GM12878 (cell line): ENCODE data around the gene AOC3. TPM values are rescaled to one million over a fixed set of nuclear protein-coding genes. Genes with fewer than 3 reads are reported as not detected.

ENCODE experiments used
- ATAC-seq: fragments of 200-7000 bp; cut with Tn5 transposase; 3 replicates; pipeline ENCODE4 v1.9.1; 2020; ENCODE audit warnings: mild to moderate bottlenecking, moderate library complexity
- BruUV-seq: library from RNA; stranded (reverse); fragments of 400-500 nt; replicated peaks from 2 replicates; lab custom pipeline; 2021; lab: Mats Ljungman, UMichigan
- CTCF ChIA-PET: fragments of 300-600 bp; sonication (Branson Sonifier 250); formaldehyde crosslinking; extraction: SDS; loops from one replicate; lab custom pipeline; 2021; ENCODE audit warnings: inconsistent platforms; lab: Yijun Ruan, JAX
- POLR2A ChIA-PET: fragments of 350-600 bp; formaldehyde crosslinking; extraction: SDS; loops from one replicate; lab custom pipeline; 2021; ENCODE audit warnings: inconsistent platforms; lab: Charles Lee
- RAD21 ChIA-PET: fragments of 300-600 bp; sonication (Branson Sonifier 250); formaldehyde crosslinking; loops from one replicate; lab custom pipeline; 2023; ENCODE audit warnings: antibody characterized with exemption; ENCODE audit not compliant: unreplicated experiment; lab: Charles Lee
- SMC1A ChIA-PET: fragments of 300-600 bp; sonication (Branson Sonifier 250); formaldehyde crosslinking; loops from one replicate; lab custom pipeline; 2023; ENCODE audit not compliant: unreplicated experiment, uncharacterized antibody; lab: Charles Lee
- DNase-seq: peaks from one replicate; pipeline ENCODE4 v3.0.0-alpha.2; 2011; ENCODE audit warnings: low read depth, low spot score
- FAIRE-seq: peaks from 3 replicates; lab custom pipeline; 2011; peaks lifted over from hg19 to GRCh38; lab: Jason Lieb, UNC
- H2AFZ ChIP-seq: 2 replicates; pipeline ENCODE4 v1.6.0; 2011; ENCODE audit warnings: low read depth, low read length, control low read depth; ENCODE audit not compliant: control insufficient read depth
- H3K27ac ChIP-seq: 2 replicates; pipeline ENCODE4 v1.5.1; 2011; ENCODE audit warnings: control low read depth; ENCODE audit not compliant: control insufficient read depth, insufficient read depth
- H3K27me3 ChIP-seq, 2 experiments: replicated peaks in 1 of 2; 2 replicates each; pipeline versions ENCODE4 v1.6.0 to v1.6.1; 2011; ENCODE audit warnings: low read length in 1 of 2; ENCODE audit not compliant: control insufficient read depth in 2 of 2, insufficient read depth in 2 of 2
- H3K36me3 ChIP-seq, 2 experiments: 2 replicates each; pipeline ENCODE4 v1.5.1; 2011; ENCODE audit warnings: low read length in 1 of 2; ENCODE audit not compliant: control insufficient read depth in 2 of 2, insufficient read depth in 2 of 2
- H3K4me1 ChIP-seq: 2 replicates; pipeline ENCODE4 v1.6.1; 2011; ENCODE audit warnings: mild to moderate bottlenecking, low read length, moderate library complexity, mixed read lengths; ENCODE audit not compliant: control insufficient read depth, insufficient read depth
- H3K4me2 ChIP-seq: 2 replicates; pipeline ENCODE4 v1.6.0; 2011; ENCODE audit warnings: control low read depth; ENCODE audit not compliant: control insufficient read depth, insufficient read depth
- H3K4me3 ChIP-seq: fragments of 200-600 bp; sonication (generic); 2 replicates; pipeline ENCODE4 v1.5.1; 2016
- H3K79me2 ChIP-seq: 2 replicates; pipeline ENCODE4 v1.6.0; 2011; ENCODE audit warnings: low read length; ENCODE audit not compliant: control insufficient read depth, insufficient read depth
- H3K9ac ChIP-seq: 2 replicates; pipeline ENCODE4 v1.8.0; 2011; ENCODE audit warnings: low read length, control low read depth, mixed read lengths; ENCODE audit not compliant: control insufficient read depth, insufficient read depth
- H3K9me3 ChIP-seq: replicated peaks from 3 replicates; pipeline ENCODE4 v1.5.1; 2011; ENCODE audit warnings: mild to moderate bottlenecking, low read length; ENCODE audit not compliant: control insufficient read depth, insufficient read depth
- H4K20me1 ChIP-seq: 2 replicates; pipeline ENCODE4 v1.6.0; 2011; ENCODE audit not compliant: control insufficient read depth, insufficient read depth
- BCL3 ChIP-seq: IDR thresholded peaks from 2 replicates; pipeline ENCODE4 v1.6.1; 2011; ENCODE audit warnings: borderline replicate concordance, low read depth, mild to moderate bottlenecking, moderate library complexity, low read length; ENCODE audit not compliant: insufficient read depth, poor library complexity, severe bottlenecking
- BMI1 ChIP-seq: fragments of 450-650 bp; IDR thresholded peaks from 2 replicates; pipeline ENCODE4 v1.6.1; 2016; ENCODE audit warnings: mild to moderate bottlenecking, moderate library complexity, borderline replicate concordance
- CHD4 ChIP-seq: fragments of 200-600 bp; sonication (generic); IDR thresholded peaks from 2 replicates; pipeline ENCODE4 v1.6.1; 2016; ENCODE audit warnings: mild to moderate bottlenecking
- CREM ChIP-seq: IDR thresholded peaks from 2 replicates; pipeline ENCODE4 v1.6.1; 2014; ENCODE audit warnings: antibody characterized with exemption, low read depth
- ETV6 ChIP-seq, 2 experiments: fragments of 450-650 bp in 1 of 2; IDR thresholded peaks in 1 of 2; conservative IDR thresholded peaks in 1 of 2; 2 replicates each; pipeline ENCODE4 v1.6.1; 2014; ENCODE audit warnings: antibody characterized with exemption in 1 of 2, borderline replicate concordance in 1 of 2, low read depth in 1 of 2, mild to moderate bottlenecking in 1 of 2, moderate library complexity in 1 of 2
- JUNB ChIP-seq: IDR thresholded peaks from 2 replicates; pipeline ENCODE4 v1.6.1; 2016; ENCODE audit warnings: antibody characterized with exemption, mild to moderate bottlenecking
- MAX ChIP-seq: IDR thresholded peaks from 2 replicates; pipeline ENCODE4 v1.6.1; 2012; ENCODE audit warnings: low read depth, low read length, improper control_type of control experiment
- NR2C2 ChIP-seq: IDR thresholded peaks from 2 replicates; pipeline ENCODE4 v1.6.1; 2011; ENCODE audit warnings: borderline replicate concordance, low read depth; ENCODE audit not compliant: control insufficient read depth, insufficient read length
- RAD51 ChIP-seq: fragments of 450-650 bp; IDR thresholded peaks from 2 replicates; pipeline ENCODE4 v1.6.1; 2016; ENCODE audit warnings: moderate library complexity, mild to moderate bottlenecking, inconsistent platforms
- REST ChIP-seq: IDR thresholded peaks from 2 replicates; pipeline ENCODE4 v1.6.1; 2012; ENCODE audit warnings: mild to moderate bottlenecking, low read depth, low read length
- TAF1 ChIP-seq: IDR thresholded peaks from 2 replicates; pipeline ENCODE4 v1.6.1; 2011; ENCODE audit warnings: mild to moderate bottlenecking, low read depth, low read length, borderline replicate concordance
- TARDBP ChIP-seq: IDR thresholded peaks from 2 replicates; pipeline ENCODE4 v1.6.1; 2016; ENCODE audit warnings: borderline replicate concordance
- ZNF217 ChIP-seq: fragments of 450-650 bp; IDR thresholded peaks from 2 replicates; pipeline ENCODE4 v1.6.1; 2017; ENCODE audit warnings: antibody characterized with exemption, mild to moderate bottlenecking
- ZNF24 ChIP-seq: fragments of 450-650 bp; IDR thresholded peaks from 2 replicates; pipeline ENCODE4 v1.6.1; 2017; ENCODE audit warnings: antibody characterized with exemption, mild to moderate bottlenecking
- WGBS: methylation state at CpG from one replicate; pipeline ENCODE4 v1.1.6; 2016; ENCODE audit warnings: low lambda C conversion rate; ENCODE audit not compliant: insufficient replicate concordance, insufficient coverage; ENCODE audit errors: missing lambda C conversion rate; 5-methylcytosine and 5-hydroxymethylcytosine counted together
- in situ Hi-C: fragments of 300-500 bp; cut with MboI; formaldehyde crosslinking; loops from 9 replicates; pipeline ENCODE4 v1.14.3; 2018; ENCODE audit warnings: mixed read lengths
- intact Hi-C: fragments of 100-400 bp; cut with micrococcal nuclease; formaldehyde crosslinking; loops from one replicate; pipeline ENCODE4 v1.14.2; 2022; ENCODE audit not compliant: unreplicated experiment
- polyA plus RNA-seq, 11 experiments: library from polyadenylated mRNA; depleted of rRNA in 4 of 11; unstranded in 6 of 11; stranded (reverse) in 5 of 11; fragments of >200 nt; fragmentation: Nextera tagmentation in 4 of 11; fragmentation: Illumina TruSeq in 1 of 11; extraction: Ambion mirVana in 4 of 11; extraction: Trizol in 1 of 11; gene quantifications; 1 replicate in 1 of 11; 2 replicates in 10 of 11; pipeline versions ENCODE4 v1.2.1 to v1.2.3, GENCODE V29; 2011 to 2016; ENCODE audit warnings: inconsistent platforms in 2 of 11, missing spikeins in 2 of 11, low read depth in 1 of 11
- total RNA-seq, 4 experiments: library from RNA; depleted of rRNA in 3 of 4; stranded (reverse); fragments of >200 nt in 3 of 4; fragmentation: Illumina TruSeq in 1 of 4; extraction: Trizol in 1 of 4; gene quantifications; 2 replicates each; pipeline versions ENCODE4 v1.2.1 to v1.2.3, GENCODE V29; 2013 to 2021

Gene AOC3
- total and polyA plus RNA-seq, 10 of the 15 experiments (the other 5 are each of a cell fraction or from before 2014, with no cell fraction given) = 0.02 to 0.91 (median 0.34) TPM; not detected in 2

GRCh38 chr17:42894283-42895184, 43.5 kb downstream of the AOC3 start (continued):
- TF ChIP-seq REST (no peak), ZNF217 (no peak), TARDBP (no peak), CREM (no peak)

GRCh38 chr17:42895185-42895555, 44.2 kb downstream of the AOC3 start:
- ChIA-PET CTCF (no interaction called here), POLR2A (no interaction called here), RAD21 (no interaction called here), SMC1A (no interaction called here)
- no peak overlapping the region for H3K9ac ChIP-seq
- no peaks in the 10 kb centered on the region for H4K20me1 ChIP-seq
- TF ChIP-seq RAD51 (no peak), BMI1 (no peak), CHD4 (no peak), TAF1 (no peak), MAX (no peak), JUNB (no peak), ETV6 (conservative IDR thresholded peaks at IDR 0.05 in 1 of 2, IDR thresholded peaks at IDR 0.05 in 1 of 2; ENCODE audit: borderline replicate concordance in 1 of 2, low read depth in 1 of 2) (no peak), NR2C2 (no peak), BCL3 (no peak), ZNF24 (no peak)
- H3K27me3 ChIP-seq = no peaks in the 10 kb centered on the region
- H3K9me3 ChIP-seq = no peaks in the 10 kb centered on the region
- DNase-seq (no peak), FAIRE-seq (no peak), ATAC-seq (no peak)
- 0% methylated on average over 2 of the region's 2 CpGs for WGBS
- no peaks in the 10 kb centered on the region for H3K36me3 ChIP-seq
- no peaks in the 10 kb centered on the region for H3K79me2 ChIP-seq
- no peak overlapping the region for H3K27ac ChIP-seq
- BruUV-seq = no TSS peak
- no peak overlapping the region for H3K4me2 ChIP-seq
- H3K4me1 ChIP-seq = no peaks in the 10 kb centered on the region
- no peak overlapping the region for H2AFZ ChIP-seq
- in situ Hi-C loops = no loop called here
- no peak overlapping the region for H3K4me3 ChIP-seq
- intact Hi-C loops = no loop called here
